Thoracic aorta (tissue), 2 donors: Measurements from ENCODE around the gene SNCA. TPM values are rescaled to one million over a fixed set of nuclear protein-coding genes. Genes with fewer than 3 reads are reported as not detected.

ENCODE experiments used
- ATAC-seq: fragments of 150-250 bp; one replicate; pipeline ENCODE4 v1.8.0; 2017; ENCODE audit warnings: low read depth; ENCODE audit not compliant: insufficient number of reproducible peaks, low FRiP score
- DNase-seq: peaks from one replicate; pipeline ENCODE4 v3.0.0-alpha.2; 2020; ENCODE audit warnings: low spot score
- H3K27ac ChIP-seq, 2 donors: fragments of 200-600 bp; sonication (generic); 1 replicate in 1 of 2; 2 replicates in 1 of 2; pipeline ENCODE4 v1.5.1; 2016; ENCODE audit warnings: mild to moderate bottlenecking in 2 of 2, moderate library complexity in 2 of 2
- H3K27me3 ChIP-seq: fragments of 200-600 bp; sonication (generic); replicated peaks from 2 replicates; pipeline ENCODE4 v1.6.0; 2016; ENCODE audit warnings: mild to moderate bottlenecking; ENCODE audit not compliant: insufficient read depth
- H3K36me3 ChIP-seq: fragments of 200-600 bp; sonication (generic); one replicate; pipeline ENCODE4 v1.5.1; 2016
- H3K4me1 ChIP-seq, 2 donors: fragments of 200-600 bp; sonication (generic); 1 replicate in 1 of 2; 2 replicates in 1 of 2; pipeline versions ENCODE4 v1.5.1 to v1.6.0; 2016; ENCODE audit warnings: low read depth in 2 of 2, mild to moderate bottlenecking in 1 of 2; ENCODE audit not compliant: control insufficient read depth in 1 of 2
- H3K4me3 ChIP-seq: fragments of 200-600 bp; sonication (generic); 2 replicates; pipeline ENCODE4 v1.5.1; 2016; ENCODE audit warnings: mild to moderate bottlenecking
- H3K9me3 ChIP-seq: fragments of 200-600 bp; sonication (generic); 2 replicates; pipeline ENCODE4 v1.5.1; 2016
- CTCF ChIP-seq: fragments of 200-600 bp; sonication (generic); IDR thresholded peaks from one replicate; pipeline ENCODE4 v1.5.1; 2019; ENCODE audit warnings: antibody characterized with exemption
- total RNA-seq, 2 donors: library from RNA; depleted of rRNA; stranded (reverse); fragments of >200 nt; gene quantifications; one replicate each; pipeline versions ENCODE4 v1.1.0 to v1.2.3, GENCODE V29; 2016

The SNCA gene
- total RNA-seq, 2 donors from 2014 or later = 1.5 to 14.3 TPM

- no peaks in the 10 kb centered on the region for H3K27me3 ChIP-seq
- DNase-seq (no peak), ATAC-seq (no peak)
- H3K36me3 ChIP-seq = no peaks in the 10 kb centered on the region
- H3K27ac ChIP-seq = no peak overlapping the region
- TF ChIP-seq CTCF = no peak
- no peaks in the 10 kb centered on the region for H3K9me3 ChIP-seq
- no peak overlapping the region for H3K4me3 ChIP-seq
- H3K4me1 ChIP-seq = no peaks in the 10 kb centered on the region
Observed at GRCh38 chr4:89820010-89820409, 17.0 kb downstream of the SNCA start.

GRCh38 chr4:89814362-89814761 lies 22.6 kb downstream of the SNCA start:
- no peak for ATAC-seq
- H3K4me1 ChIP-seq = no peaks in the 10 kb centered on the region
- H3K36me3 ChIP-seq = no peaks in the 10 kb centered on the region
- no peak overlapping the region for H3K4me3 ChIP-seq
- no peaks in the 10 kb centered on the region for H3K9me3 ChIP-seq
- DNase-seq = no peak
- TF ChIP-seq CTCF = no peak
- no peak overlapping the region for H3K27ac ChIP-seq
- no peaks in the 10 kb centered on the region for H3K27me3 ChIP-seq

GRCh38 chr4:89813197-89813596 lies 23.8 kb downstream of the SNCA start:
- no peak for DNase-seq
- Histone ChIP-seq H3K27me3 (no peaks in the 10 kb centered on the region), H3K4me1 (no peaks in the 10 kb centered on the region), H3K9me3 (no peaks in the 10 kb centered on the region), H3K4me3 (no peak overlapping the region), H3K36me3 (no peaks in the 10 kb centered on the region), H3K27ac (no peak overlapping the region)
- TF ChIP-seq CTCF = no peak
- no peak for ATAC-seq

- Histone ChIP-seq H3K27ac (no peak overlapping the region), H3K36me3 (no peaks in the 10 kb centered on the region), H3K4me3 (no peak overlapping the region), H3K9me3 (no peaks in the 10 kb centered on the region), H3K4me1 (no peaks in the 10 kb centered on the region), H3K27me3 (no peaks in the 10 kb centered on the region)
- DNase-seq = no peak
- ATAC-seq = no peak
- no peak for TF ChIP-seq CTCF
Observed at GRCh38 chr4:89807441-89808140, 29.4 kb downstream of the SNCA start.

- H3K36me3 ChIP-seq = no peaks in the 10 kb centered on the region
- no peak overlapping the region for H3K4me3 ChIP-seq
- H3K27me3 ChIP-seq = no peaks in the 10 kb centered on the region
- no peak for TF ChIP-seq CTCF
- H3K9me3 ChIP-seq = no peaks in the 10 kb centered on the region
- no peak overlapping the region for H3K27ac ChIP-seq
- H3K4me1 ChIP-seq = no peaks in the 10 kb centered on the region
- DNase-seq (no peak), ATAC-seq (no peak)
Observed at GRCh38 chr4:89805297-89805696, 31.7 kb downstream of the SNCA start.
